ENCODE measurements around the gene RAB3A. TPM values are rescaled to one million over a fixed set of nuclear protein-coding genes. Genes with fewer than 3 reads are reported as not detected.
"Not testable (repeated sequence)": the region's sequence is repeated elsewhere in the genome, so short reads cannot be mapped to it uniquely, and the experiment has no call there.

Gene RAB3A
- total RNA-seq, 4 donors from 2014 or later, result 0.69 to 3.8 (median 0.77) TPM; not detected in 1

GRCh38 chr19:18164072-18164471 lies 39.8 kb downstream of the RAB3A start:
- intact Hi-C loops (cut with DNase I; ENCODE audit: low total_unique reads), result loop anchor here (5.0 kb wide), 1 partner anchor 47 kb away; no protein-coding TSS in a partner anchor
- TF ChIP-seq, protein P1, sequence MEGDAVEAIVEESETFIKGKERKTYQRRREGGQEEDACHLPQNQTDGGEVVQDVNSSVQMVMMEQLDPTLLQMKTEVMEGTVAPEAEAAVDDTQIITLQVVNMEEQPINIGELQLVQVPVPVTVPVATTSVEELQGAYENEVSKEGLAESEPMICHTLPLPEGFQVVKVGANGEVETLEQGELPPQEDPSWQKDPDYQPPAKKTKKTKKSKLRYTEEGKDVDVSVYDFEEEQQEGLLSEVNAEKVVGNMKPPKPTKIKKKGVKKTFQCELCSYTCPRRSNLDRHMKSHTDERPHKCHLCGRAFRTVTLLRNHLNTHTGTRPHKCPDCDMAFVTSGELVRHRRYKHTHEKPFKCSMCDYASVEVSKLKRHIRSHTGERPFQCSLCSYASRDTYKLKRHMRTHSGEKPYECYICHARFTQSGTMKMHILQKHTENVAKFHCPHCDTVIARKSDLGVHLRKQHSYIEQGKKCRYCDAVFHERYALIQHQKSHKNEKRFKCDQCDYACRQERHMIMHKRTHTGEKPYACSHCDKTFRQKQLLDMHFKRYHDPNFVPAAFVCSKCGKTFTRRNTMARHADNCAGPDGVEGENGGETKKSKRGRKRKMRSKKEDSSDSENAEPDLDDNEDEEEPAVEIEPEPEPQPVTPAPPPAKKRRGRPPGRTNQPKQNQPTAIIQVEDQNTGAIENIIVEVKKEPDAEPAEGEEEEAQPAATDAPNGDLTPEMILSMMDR (IDR thresholded peaks at IDR 0.05), result no peak
- no peak for TF ChIP-seq POLR2A (IDR thresholded peaks at IDR 0.05)
- Histone ChIP-seq H3K36me3 (no peaks in the 10 kb centered on the region), H3K9me3 (no peaks in the 10 kb centered on the region), H3K27me3 (no peaks in the 10 kb centered on the region), H3K4me1 (peaks cover 0 to 12% of the 10 kb centered on the region in 2 donors), H3K4me3 (no peak overlapping the region), H3K27ac (no peak overlapping the region)
- no peak for DNase-seq

DNA sequence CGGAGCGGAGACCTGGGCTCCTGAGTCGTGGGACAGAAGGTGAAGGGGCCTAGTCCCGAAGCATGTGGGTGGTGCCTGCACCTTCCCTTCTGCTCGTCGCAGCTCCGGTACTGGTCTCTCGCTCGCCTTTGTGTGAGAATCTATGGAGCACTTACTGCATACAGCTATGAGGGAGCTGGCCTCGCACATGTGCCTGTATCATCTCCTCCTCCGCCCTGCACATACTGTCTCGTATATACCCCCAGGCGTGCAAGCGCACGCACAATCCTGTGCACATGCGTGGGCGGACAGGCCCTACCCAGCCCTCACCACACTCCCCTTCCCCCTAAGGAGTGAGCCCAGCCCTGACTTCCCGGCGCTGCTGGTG lies 42.2 kb downstream of the RAB3A start:
- Histone ChIP-seq H3K36me3 (no peaks in the 10 kb centered on the region), H3K9me3 (no peaks in the 10 kb centered on the region), H3K4me1 (peaks cover 0 to 21% of the 10 kb centered on the region in 2 donors), H3K27me3 (no peaks in the 10 kb centered on the region), H3K4me3 (peak overlapping the region in 1 of 2 donors; percentile 20), H3K27ac (peak overlapping the region; percentile 51 to 89)
- intact Hi-C loops (cut with DNase I; ENCODE audit: low total_unique reads), result loop anchor here (5.0 kb wide), 1 partner anchor 44 kb away; no protein-coding TSS in a partner anchor
- DNase-seq, result no peak
- TF ChIP-seq POLR2A (IDR thresholded peaks at IDR 0.05), result no peak
- TF ChIP-seq, protein P1 (IDR thresholded peaks at IDR 0.05), result no peak

- Histone ChIP-seq H3K27me3 (no peaks in the 10 kb centered on the region), H3K9me3 (no peaks in the 10 kb centered on the region), H3K4me1 (peaks cover 0 to 26% of the 10 kb centered on the region in 2 donors), H3K27ac (peak overlapping the region; percentile 82 to 89), H3K4me3 (peak overlapping the region; percentile 13 to 40), H3K36me3 (no peaks in the 10 kb centered on the region)
- DNase-seq, result peak; percentile 58 to 78
- TF ChIP-seq POLR2A (IDR thresholded peaks at IDR 0.05), result no peak
- TF ChIP-seq, protein P1 (IDR thresholded peaks at IDR 0.05), result peak; percentile 24 to 96 (median 84)
- intact Hi-C loops (cut with DNase I; ENCODE audit: low total_unique reads), result loop anchor here (5.0 kb wide), 1 partner anchor 44 kb away; no protein-coding TSS in a partner anchor
Measured at GRCh38 chr19:18160971-18161635, 42.7 kb downstream of the RAB3A start.

GRCh38 chr19:18160493-18160970 lies 43.3 kb downstream of the RAB3A start:
- peak overlapping the region; percentile 82 to 89 for H3K27ac ChIP-seq
- H3K9me3 ChIP-seq, result no peaks in the 10 kb centered on the region
- no peak for DNase-seq
- no peaks in the 10 kb centered on the region for H3K27me3 ChIP-seq
- peaks cover 0 to 31% of the 10 kb centered on the region in 2 donors for H3K4me1 ChIP-seq
- peak overlapping the region; percentile 13 to 40 for H3K4me3 ChIP-seq
- intact Hi-C loops (cut with DNase I; ENCODE audit: low total_unique reads), result loop anchor here (5.0 kb wide), 1 partner anchor 43 kb away; no protein-coding TSS in a partner anchor
- no peaks in the 10 kb centered on the region for H3K36me3 ChIP-seq
- TF ChIP-seq, protein P1 (IDR thresholded peaks at IDR 0.05), result no peak
- no peak for TF ChIP-seq POLR2A (IDR thresholded peaks at IDR 0.05)

DNA sequence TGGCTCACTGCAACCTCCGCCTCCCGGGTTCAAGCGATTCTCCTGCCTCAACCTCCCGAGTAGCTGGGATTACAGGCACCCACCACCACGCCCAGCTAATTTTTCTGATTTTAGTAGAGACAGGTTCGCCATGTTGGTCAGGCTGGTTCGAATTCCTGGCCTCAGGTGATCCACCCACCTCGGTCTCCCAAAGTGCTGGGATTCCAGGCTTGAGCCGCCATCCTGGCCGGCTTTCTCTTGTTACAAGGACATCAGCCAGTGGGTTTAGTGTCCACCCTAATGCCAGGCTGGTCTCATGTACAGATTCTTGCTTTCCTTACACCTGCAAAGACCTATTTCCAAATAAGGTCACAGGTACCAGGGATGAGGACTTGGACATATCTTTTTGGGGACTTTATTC lies 44.0 kb downstream of the RAB3A start:
- H3K27ac ChIP-seq, result no peak overlapping the region
- no peaks in the 10 kb centered on the region for H3K9me3 ChIP-seq
- H3K36me3 ChIP-seq, result no peaks in the 10 kb centered on the region
- intact Hi-C loops (cut with DNase I; ENCODE audit: low total_unique reads), result loop anchor here (5.0 kb wide), 1 partner anchor 43 kb away; no protein-coding TSS in a partner anchor
- TF ChIP-seq, protein P1 (IDR thresholded peaks at IDR 0.05), result no peak
- TF ChIP-seq POLR2A (IDR thresholded peaks at IDR 0.05), result no peak
- H3K4me1 ChIP-seq, result peaks cover 0 to 33% of the 10 kb centered on the region in 2 donors
- no peak for DNase-seq
- no peak overlapping the region for H3K4me3 ChIP-seq
- no peaks in the 10 kb centered on the region for H3K27me3 ChIP-seq

DNA sequence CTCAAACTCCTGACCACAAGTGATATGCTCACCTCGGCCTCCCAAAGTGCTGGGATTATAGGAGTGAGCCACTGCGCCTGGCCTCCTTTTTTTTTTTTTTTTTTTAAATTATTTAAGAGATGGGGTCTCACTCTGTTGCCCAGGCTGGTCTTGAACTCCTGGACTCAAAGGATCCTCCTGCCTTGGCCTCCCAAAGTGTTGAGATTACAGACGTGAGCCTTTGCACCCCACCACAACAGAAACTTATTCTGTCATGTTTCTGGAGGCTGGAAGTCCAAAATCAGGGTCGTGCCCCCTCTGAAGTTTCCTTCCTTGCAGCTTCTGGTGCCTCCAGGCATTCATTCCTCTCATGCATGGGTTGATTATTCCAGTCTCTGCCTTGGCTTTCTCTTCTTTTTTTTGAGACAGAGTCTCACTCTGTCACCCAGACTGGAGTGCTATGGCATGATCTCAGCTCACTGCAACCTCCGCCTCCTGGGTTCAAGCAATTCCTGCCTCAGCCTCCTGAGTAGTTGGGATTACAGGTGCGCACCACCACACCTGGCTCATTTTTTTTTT lies 44.7 kb downstream of the RAB3A start:
- H3K27me3 ChIP-seq; H3K27ac ChIP-seq; intact Hi-C loops (cut with DNase I; ENCODE audit: low total_unique reads); DNase-seq; H3K36me3 ChIP-seq; H3K9me3 ChIP-seq; H3K4me3 ChIP-seq: not testable (repeated sequence)
- peaks cover 4 to 37% of the 10 kb centered on the region in 2 donors for H3K4me1 ChIP-seq
